T-helper 2 cell treated with Interferon-gamma antibody and Interleukin-4, amounts not matched to agents 5 μg/mL and 100 μg/mL, for 36 hours (primary cell): Measurements from ENCODE around the gene SDHAF1.
"Not testable (repeated sequence)": the region's sequence is repeated elsewhere in the genome, so short reads cannot be mapped to it uniquely, and the experiment has no call there.

Source experiments
- DNase-seq: peaks from one replicate; pipeline ENCODE4 v3.0.0; 2021; ENCODE audit warnings: low spot score
- H3K27ac Mint-ChIP-seq: one replicate; pipeline ENCODE4 v1.8.0; 2021; ENCODE audit warnings: mild to moderate bottlenecking, mixed read lengths
- H3K27me3 Mint-ChIP-seq: one replicate; pipeline ENCODE4 v1.8.0; 2021; ENCODE audit warnings: low read depth, mixed read lengths
- H3K36me3 Mint-ChIP-seq: one replicate; pipeline ENCODE4 v1.8.0; 2021; ENCODE audit warnings: low read depth, mixed read lengths
- H3K4me1 Mint-ChIP-seq: one replicate; pipeline ENCODE4 v1.8.0; 2021; ENCODE audit warnings: low read depth, mixed read lengths
- H3K4me3 Mint-ChIP-seq: one replicate; pipeline ENCODE4 v1.8.0; 2022; ENCODE audit warnings: mild to moderate bottlenecking, moderate library complexity, mixed read lengths
- H3K9me3 Mint-ChIP-seq: one replicate; pipeline ENCODE4 v1.8.0; 2021; ENCODE audit warnings: mixed read lengths

SDHAF1 gene

DNA sequence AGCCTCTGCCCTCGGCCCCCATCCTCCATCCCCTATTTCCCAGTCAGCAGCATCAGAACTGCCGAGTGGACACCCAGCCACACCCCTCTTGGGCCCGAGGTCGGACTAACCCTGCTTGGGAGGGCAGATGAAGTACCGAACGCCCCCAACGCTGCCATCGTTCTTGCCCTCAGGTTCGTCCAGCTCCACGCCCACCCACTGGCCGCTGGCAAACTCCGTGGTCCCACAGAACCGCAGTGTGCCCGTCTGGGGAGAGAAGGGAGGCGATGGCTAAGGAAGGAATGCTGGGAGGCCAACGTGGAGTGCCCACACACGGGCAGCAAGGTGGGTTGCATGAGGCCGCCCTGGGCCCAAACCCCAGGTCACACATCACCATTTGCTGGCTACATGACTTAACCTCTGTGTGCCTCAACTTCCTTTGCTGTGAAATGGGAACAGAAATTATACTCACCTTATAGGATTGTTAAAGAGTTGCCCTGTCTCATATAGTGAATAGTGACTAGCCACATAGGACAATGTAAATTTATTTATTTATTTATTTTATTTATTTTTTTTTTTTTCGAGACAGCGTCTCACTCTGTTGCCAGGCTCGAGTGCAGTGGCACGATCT lies 24.2 kb downstream of the SDHAF1 start:
- Mint-ChIP-seq H3K9me3 (no peaks in the 10 kb centered on the region), H3K4me3 (no peak overlapping the region), H3K27me3 (no peaks in the 10 kb centered on the region), H3K4me1 (peaks cover 15% of the 10 kb centered on the region), H3K36me3 (peaks cover 7% of the 10 kb centered on the region), H3K27ac (no peak overlapping the region)
- DNase-seq: no peak

- DNase-seq: no peak
- Mint-ChIP-seq H3K4me3 (no peak overlapping the region), H3K36me3 (peaks cover 9% of the 10 kb centered on the region), H3K4me1 (no peaks in the 10 kb centered on the region), H3K27ac (no peak overlapping the region), H3K27me3 (no peaks in the 10 kb centered on the region), H3K9me3 (no peaks in the 10 kb centered on the region)
Measured at GRCh38 chr19:36023432-36023831, 28.4 kb downstream of the SDHAF1 start.

DNA sequence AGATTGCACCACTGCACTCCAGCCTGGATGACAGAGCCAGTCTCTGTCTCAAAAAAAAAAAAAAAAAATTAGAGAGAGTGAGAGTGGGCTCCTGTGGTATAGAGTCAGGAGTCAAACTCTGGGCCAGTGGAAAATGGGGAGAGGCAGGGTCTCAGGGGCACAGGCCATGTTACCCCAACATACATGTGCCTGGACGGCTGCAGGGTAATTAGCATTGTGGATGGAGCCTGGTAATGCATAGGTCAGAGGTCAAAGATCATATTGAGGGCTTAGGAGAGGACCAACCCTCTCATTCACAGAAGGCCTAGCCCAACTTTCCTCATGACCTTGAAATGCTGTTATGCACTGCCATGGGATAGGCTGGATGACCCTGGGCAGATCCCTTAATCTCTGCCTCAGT lies 30.6 kb downstream of the SDHAF1 start:
- peaks cover 13% of the 10 kb centered on the region for H3K36me3 Mint-ChIP-seq
- DNase-seq: no peak
- H3K4me3 Mint-ChIP-seq: no peak overlapping the region
- H3K27ac Mint-ChIP-seq: no peak overlapping the region
- no peaks in the 10 kb centered on the region for H3K27me3 Mint-ChIP-seq
- H3K4me1 Mint-ChIP-seq: peaks cover 6% of the 10 kb centered on the region
- H3K9me3 Mint-ChIP-seq: no peaks in the 10 kb centered on the region

DNA sequence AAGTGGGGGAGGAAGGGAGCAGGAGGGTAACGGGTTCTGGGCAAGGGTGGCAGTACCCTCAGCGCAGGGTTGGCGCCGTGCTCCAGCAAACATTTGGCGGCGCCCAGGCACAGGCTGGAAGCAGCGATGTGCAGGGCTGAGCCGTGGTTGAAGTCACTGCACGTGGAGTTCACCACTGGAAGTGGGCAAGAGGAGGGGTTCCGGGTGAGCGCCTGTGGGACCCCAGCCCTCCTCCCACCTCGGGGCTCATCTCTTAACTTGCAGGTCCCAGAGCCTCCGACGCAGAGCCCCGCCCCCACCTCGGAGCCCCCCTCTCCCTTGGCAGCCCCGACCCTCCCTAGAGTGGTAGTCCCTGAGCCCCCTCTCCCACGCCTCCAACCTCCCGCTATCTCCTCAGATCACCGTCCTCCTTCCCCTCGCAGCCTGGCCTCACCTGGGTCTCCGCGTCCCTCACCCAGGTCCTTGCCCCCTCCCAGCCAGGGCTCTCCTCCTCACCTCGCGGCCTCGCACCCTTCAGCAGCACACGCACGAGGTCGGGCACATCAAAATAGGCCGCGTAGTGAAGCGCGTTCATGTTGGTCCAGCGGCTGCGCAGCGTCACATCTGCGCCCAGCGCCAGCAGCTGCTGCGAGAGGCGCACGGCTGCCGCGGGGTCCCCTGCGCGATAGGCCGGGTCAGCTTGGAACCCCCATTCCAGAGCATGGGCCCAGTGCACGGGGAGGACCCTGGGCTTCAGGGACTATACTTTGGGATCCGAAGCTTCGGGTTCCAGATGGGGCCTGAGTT lies 31.3 kb downstream of the SDHAF1 start:
- no peak for DNase-seq
- Mint-ChIP-seq H3K36me3 (peaks cover 15% of the 10 kb centered on the region), H3K27me3 (no peaks in the 10 kb centered on the region), H3K4me1 (peaks cover 6% of the 10 kb centered on the region), H3K27ac (no peak overlapping the region), H3K4me3 (no peak overlapping the region), H3K9me3 (no peaks in the 10 kb centered on the region)

DNA sequence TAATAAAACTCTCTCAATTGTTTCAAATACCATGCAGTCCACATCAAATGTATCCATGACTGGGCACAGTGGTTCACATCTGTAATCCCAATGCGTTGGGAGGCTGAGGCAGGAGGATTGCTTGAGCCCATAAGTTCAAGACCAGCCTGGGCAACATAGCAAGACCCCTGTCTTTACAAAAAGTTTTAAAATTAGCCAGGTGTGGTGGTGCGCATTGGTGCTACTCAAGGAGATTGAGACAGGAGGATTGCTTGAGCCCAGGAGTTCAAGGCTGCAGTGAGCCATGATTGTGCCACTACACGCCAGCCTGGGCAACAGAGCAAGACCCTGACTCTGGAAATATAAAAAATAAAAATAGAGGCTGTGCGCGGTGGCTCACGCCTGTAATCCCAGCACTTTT lies 32.7 kb downstream of the SDHAF1 start:
- DNase-seq: no peak
- Mint-ChIP-seq H3K4me1 (peaks cover 7% of the 10 kb centered on the region), H3K27me3 (no peaks in the 10 kb centered on the region), H3K36me3 (peaks cover 17% of the 10 kb centered on the region), H3K9me3 (no peaks in the 10 kb centered on the region), H3K4me3 (no peak overlapping the region), H3K27ac (no peak overlapping the region)

DNA sequence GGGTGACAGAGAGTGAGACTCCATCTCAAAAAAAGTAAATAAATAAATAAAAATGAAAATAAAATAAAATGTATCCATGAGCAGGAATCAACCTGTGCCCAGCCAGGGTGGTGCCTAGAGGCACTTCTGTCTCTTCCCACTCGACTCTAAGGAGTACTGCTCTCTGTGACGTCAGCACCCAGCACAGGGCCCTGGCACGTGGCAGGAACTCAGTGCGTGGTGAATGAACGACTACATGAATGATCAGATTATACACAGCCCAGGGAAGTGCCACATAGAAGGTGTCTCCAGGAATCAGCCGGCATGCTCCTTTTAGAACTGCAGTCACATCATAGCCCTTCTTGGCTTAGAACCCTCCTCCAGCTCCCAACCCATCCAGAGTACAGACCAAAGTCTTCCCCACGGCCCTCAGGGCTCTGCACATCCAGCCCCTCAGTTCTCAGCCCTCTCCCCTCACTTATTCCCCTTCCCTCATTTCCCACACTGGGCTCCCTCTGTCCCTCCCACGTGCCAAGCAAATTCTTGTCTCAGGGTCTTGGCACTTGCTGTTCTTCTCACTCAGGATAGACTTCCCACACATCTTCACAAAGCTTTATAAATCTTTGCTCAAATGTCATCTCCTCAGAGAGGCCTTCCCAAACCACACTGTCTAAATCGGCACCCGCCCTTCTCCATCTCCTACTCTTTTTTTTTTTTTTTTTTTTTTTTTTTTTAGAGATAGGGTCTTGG lies 33.5 kb downstream of the SDHAF1 start:
- H3K27me3 Mint-ChIP-seq: no peaks in the 10 kb centered on the region
- H3K36me3 Mint-ChIP-seq: peaks cover 14% of the 10 kb centered on the region
- peak overlapping the region; percentile 2 for H3K27ac Mint-ChIP-seq
- peaks cover 7% of the 10 kb centered on the region for H3K4me1 Mint-ChIP-seq
- no peaks in the 10 kb centered on the region for H3K9me3 Mint-ChIP-seq
- H3K4me3 Mint-ChIP-seq: no peak overlapping the region
- no peak for DNase-seq

DNA sequence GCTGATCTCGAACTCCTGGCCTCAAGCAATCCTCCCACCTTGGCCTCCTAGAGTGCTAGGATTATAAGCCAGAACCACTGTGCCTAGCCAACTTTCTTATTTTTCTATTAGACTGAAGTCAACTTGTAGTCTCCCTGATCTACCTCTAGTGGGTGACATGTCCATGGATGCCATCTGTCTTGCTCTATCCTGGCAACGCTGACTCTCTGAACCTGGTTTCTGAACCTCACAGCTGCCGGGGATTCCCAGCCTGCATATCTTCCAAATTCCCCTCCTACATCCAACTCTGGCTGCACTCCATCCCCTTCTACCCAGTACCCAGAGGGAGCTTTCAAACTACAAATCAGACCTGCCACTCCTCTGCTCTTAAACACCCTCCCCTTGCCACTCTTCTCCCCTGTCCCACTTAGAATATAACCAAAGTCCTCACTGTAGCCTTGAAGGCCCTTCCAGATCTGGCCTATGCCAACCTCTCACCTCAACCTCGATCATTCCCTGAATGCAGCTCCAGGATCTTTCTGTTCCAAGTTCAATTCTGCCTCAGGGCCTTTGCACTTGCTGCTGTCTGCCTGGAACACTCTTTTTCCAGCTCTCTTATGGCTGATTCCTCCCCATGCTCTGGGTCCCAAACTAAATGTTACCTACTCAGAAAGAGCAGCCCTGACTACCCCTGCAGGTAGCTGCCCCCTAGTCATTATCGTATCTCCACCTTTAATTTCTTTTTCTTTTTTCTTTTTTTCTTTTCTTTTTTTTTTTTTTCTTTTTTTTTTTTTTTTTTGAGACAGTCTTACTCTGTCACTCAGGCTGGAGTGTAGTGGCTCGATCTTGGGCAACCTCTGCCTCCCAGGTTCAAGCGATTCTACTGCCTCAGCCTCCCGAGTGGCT lies 35.5 kb downstream of the SDHAF1 start:
- DNase-seq: no peak
- H3K27me3 Mint-ChIP-seq: no peaks in the 10 kb centered on the region
- peaks cover 22% of the 10 kb centered on the region for H3K4me1 Mint-ChIP-seq
- no peak overlapping the region for H3K27ac Mint-ChIP-seq
- no peaks in the 10 kb centered on the region for H3K9me3 Mint-ChIP-seq
- peaks cover 24% of the 10 kb centered on the region for H3K36me3 Mint-ChIP-seq
- H3K4me3 Mint-ChIP-seq: no peak overlapping the region

DNA sequence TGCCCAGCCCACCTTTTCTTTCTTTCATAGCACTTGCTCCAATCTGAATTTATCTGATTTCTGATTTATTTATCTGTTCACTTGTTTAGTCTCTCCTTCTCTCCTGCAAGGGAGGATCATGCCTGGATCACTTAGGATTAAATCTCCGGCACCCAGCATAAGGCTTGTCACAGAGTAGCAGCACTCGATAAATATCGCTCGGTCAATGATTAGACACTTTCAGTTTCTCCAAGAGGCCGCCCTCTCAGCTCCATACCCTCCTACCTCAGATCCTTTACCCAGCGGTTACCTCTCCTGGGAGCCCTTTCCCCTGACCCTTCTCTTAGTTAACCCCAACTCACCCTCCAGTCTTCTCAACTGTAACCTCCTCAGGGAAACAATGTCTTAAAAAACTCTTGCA lies 36.3 kb downstream of the SDHAF1 start:
- Mint-ChIP-seq H3K36me3 (peaks cover 29% of the 10 kb centered on the region), H3K4me1 (peaks cover 27% of the 10 kb centered on the region), H3K27me3 (no peaks in the 10 kb centered on the region), H3K27ac (peak overlapping the region; percentile 6), H3K9me3 (no peaks in the 10 kb centered on the region), H3K4me3 (no peak overlapping the region)
- DNase-seq: no peak

- Mint-ChIP-seq H3K4me1 (peaks cover 34% of the 10 kb centered on the region), H3K9me3 (no peaks in the 10 kb centered on the region), H3K36me3 (peaks cover 34% of the 10 kb centered on the region), H3K27me3 (no peaks in the 10 kb centered on the region), H3K4me3 (peak within 1 kb of the TSS; percentile 66), H3K27ac (no peak within 1 kb of the TSS)
- peak; percentile 27 for DNase-seq
Measured at GRCh38 chr19:36032251-36033104, 37.5 kb downstream of the SDHAF1 start, which contains the start of gene CLIP3. Gene CLIP3 (minus strand): TSS chr19:36032873. CDS start chr19:36032357, 516 bp downstream.

DNA sequence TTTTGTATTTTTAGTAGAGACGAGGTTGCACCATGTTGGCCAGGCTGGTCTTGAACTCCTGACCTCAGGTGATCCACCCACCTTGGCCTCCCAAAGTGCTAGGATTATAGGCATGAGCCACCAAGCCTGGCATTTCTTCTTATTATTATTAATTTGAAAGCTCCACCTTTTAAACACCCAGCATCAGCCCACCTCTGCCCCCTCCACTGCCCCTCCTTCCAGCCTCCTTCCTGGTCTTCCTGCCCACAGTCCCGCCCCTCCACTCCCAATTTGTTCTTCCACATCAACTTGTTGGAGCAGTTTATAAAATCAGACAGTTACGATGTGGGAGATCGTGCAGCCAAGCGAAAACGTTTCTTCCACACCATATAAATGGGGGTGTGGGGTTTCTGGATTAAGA lies 45.5 kb downstream of the SDHAF1 start:
- H3K36me3 Mint-ChIP-seq: peaks cover 14% of the 10 kb centered on the region
- no peaks in the 10 kb centered on the region for H3K9me3 Mint-ChIP-seq
- H3K4me1 Mint-ChIP-seq: peaks cover 12% of the 10 kb centered on the region

GRCh38 chr19:36041092-36041491 lies 46.1 kb downstream of the SDHAF1 start:
- not testable (repeated sequence) for H3K4me1 Mint-ChIP-seq, H3K4me3 Mint-ChIP-seq, H3K27me3 Mint-ChIP-seq, DNase-seq, H3K9me3 Mint-ChIP-seq, H3K27ac Mint-ChIP-seq
- peaks cover 11% of the 10 kb centered on the region for H3K36me3 Mint-ChIP-seq

More for the DNA sequence above, 45.5 kb downstream of the SDHAF1 start:
- no peak overlapping the region for H3K4me3 Mint-ChIP-seq
- no peak for DNase-seq
- no peaks in the 10 kb centered on the region for H3K27me3 Mint-ChIP-seq
- H3K27ac Mint-ChIP-seq: no peak overlapping the region

GRCh38 chr19:36041831-36042230 lies 46.8 kb downstream of the SDHAF1 start:
- DNase-seq: no peak
- Mint-ChIP-seq H3K4me3 (no peak overlapping the region), H3K27ac (no peak overlapping the region), H3K36me3 (peaks cover 13% of the 10 kb centered on the region), H3K4me1 (peaks cover 8% of the 10 kb centered on the region), H3K9me3 (no peaks in the 10 kb centered on the region), H3K27me3 (no peaks in the 10 kb centered on the region)

DNA sequence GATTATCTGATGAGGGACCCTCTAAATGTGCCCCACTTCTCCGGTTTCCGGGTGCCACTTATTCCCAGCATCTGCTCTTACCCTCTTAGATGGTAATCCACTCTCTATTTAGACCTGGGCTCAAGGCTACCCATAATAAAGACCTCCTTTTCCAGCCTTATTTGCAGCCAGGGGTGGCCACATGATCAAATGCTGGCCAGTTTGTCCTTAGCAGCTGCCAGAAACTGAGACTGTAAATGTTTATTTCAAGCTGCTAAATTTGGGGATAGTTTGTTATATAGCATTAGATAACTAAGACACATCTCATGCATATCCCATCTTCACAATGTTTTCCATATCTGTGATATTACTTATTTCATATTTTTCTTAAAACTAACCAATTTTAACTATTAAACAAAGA lies 49.0 kb downstream of the SDHAF1 start:
- Mint-ChIP-seq H3K27ac (no peak overlapping the region), H3K9me3 (no peaks in the 10 kb centered on the region), H3K4me1 (peaks cover 2% of the 10 kb centered on the region), H3K36me3 (peaks cover 9% of the 10 kb centered on the region), H3K27me3 (no peaks in the 10 kb centered on the region), H3K4me3 (no peak overlapping the region)
- DNase-seq: no peak
